SK-N-SH treated with all-trans-retinoic acid at 6 μM for 48 hours (cell line): ENCODE measurements around the gene GRM7.

Experiments used
- ATAC-seq: fragments of 200-7000 bp; cut with Tn5 transposase; 3 replicates; pipeline ENCODE4 v1.9.1; 2020; ENCODE audit warnings: mild to moderate bottlenecking, moderate library complexity
- ARNTL ChIP-seq: fragments of 450-650 bp; formaldehyde crosslinking; IDR thresholded peaks from 2 replicates; pipeline ENCODE4 v1.5.0; 2020; ENCODE audit warnings: low read depth, mild to moderate bottlenecking, moderate library complexity, borderline replicate concordance
- CSDC2 ChIP-seq: fragments of 250-450 bp; sonication (Bioruptor Pico); IDR thresholded peaks from 2 replicates; pipeline ENCODE4 v1.5.0; 2020; ENCODE audit warnings: mild to moderate bottlenecking, moderate library complexity
- ESRRG ChIP-seq: fragments of 250-450 bp; sonication (Bioruptor Pico); IDR thresholded peaks from 2 replicates; pipeline ENCODE4 v1.6.1; 2021; ENCODE audit warnings: mild to moderate bottlenecking
- GLIS3 ChIP-seq: fragments of 250-450 bp; sonication (Bioruptor Pico); IDR thresholded peaks from 2 replicates; pipeline ENCODE4 v1.5.0; 2020; ENCODE audit warnings: mild to moderate bottlenecking, moderate library complexity
- ISL1 ChIP-seq: fragments of 250-450 bp; sonication (Bioruptor Pico); IDR thresholded peaks from 2 replicates; pipeline ENCODE4 v2.1.2; 2022; ENCODE audit warnings: mild to moderate bottlenecking, moderate library complexity
- OSR1 ChIP-seq: fragments of 250-450 bp; sonication (Bioruptor Pico); IDR thresholded peaks from 2 replicates; pipeline ENCODE4 v1.8.0; 2022; ENCODE audit warnings: moderate library complexity, mild to moderate bottlenecking, inconsistent platforms
- POU6F1 ChIP-seq: fragments of 250-450 bp; sonication (Bioruptor Pico); IDR thresholded peaks from 2 replicates; pipeline ENCODE4 v1.8.0; 2021; ENCODE audit warnings: low read depth, mild to moderate bottlenecking, moderate library complexity, borderline replicate concordance
- PPARA ChIP-seq: fragments of 250-450 bp; sonication (Bioruptor Pico); IDR thresholded peaks from 2 replicates; pipeline ENCODE4 v1.5.0; 2020; ENCODE audit warnings: mild to moderate bottlenecking, borderline replicate concordance
- RARB ChIP-seq: fragments of 250-450 bp; sonication (Bioruptor Pico); IDR thresholded peaks from 2 replicates; pipeline ENCODE4 v1.8.0; 2021; ENCODE audit warnings: mild to moderate bottlenecking, moderate library complexity
- SNAI2 ChIP-seq: fragments of 250-450 bp; sonication (Bioruptor Pico); IDR thresholded peaks from 2 replicates; pipeline ENCODE4 v1.5.0; 2020; ENCODE audit warnings: mild to moderate bottlenecking, moderate library complexity
- TCF4 ChIP-seq: fragments of 250-450 bp; sonication (Bioruptor Pico); IDR thresholded peaks from 2 replicates; pipeline ENCODE4 v1.8.0; 2021; ENCODE audit warnings: mild to moderate bottlenecking, moderate library complexity, borderline replicate concordance
- TOX ChIP-seq: fragments of 250-450 bp; sonication (Bioruptor Pico); IDR thresholded peaks from 2 replicates; pipeline ENCODE4 v1.8.0; 2021; ENCODE audit warnings: mild to moderate bottlenecking, moderate library complexity, borderline replicate concordance
- TSHZ2 ChIP-seq: fragments of 250-450 bp; sonication (Bioruptor Pico); IDR thresholded peaks from 2 replicates; pipeline ENCODE4 v1.5.0; 2020; ENCODE audit warnings: mild to moderate bottlenecking, moderate library complexity
- ZC3H10 ChIP-seq: fragments of 250-450 bp; sonication (Bioruptor Pico); IDR thresholded peaks from 2 replicates; pipeline ENCODE4 v1.5.1; 2021; ENCODE audit warnings: mild to moderate bottlenecking, moderate library complexity
- ZFP3 ChIP-seq: fragments of 250-450 bp; sonication (Bioruptor Pico); IDR thresholded peaks from 2 replicates; pipeline ENCODE4 v1.5.0; 2020; ENCODE audit warnings: mild to moderate bottlenecking, moderate library complexity
- ZFP30 ChIP-seq: fragments of 450-650 bp; formaldehyde crosslinking; IDR thresholded peaks from 2 replicates; pipeline ENCODE4 v1.5.0; 2022; ENCODE audit warnings: mild to moderate bottlenecking, moderate library complexity
- ZNF565 ChIP-seq: fragments of 450-650 bp; formaldehyde crosslinking; conservative IDR thresholded peaks from 2 replicates; pipeline ENCODE4 v1.5.0; 2020; ENCODE audit warnings: low read depth, mild to moderate bottlenecking, moderate library complexity
- ZNF70 ChIP-seq: fragments of 450-650 bp; formaldehyde crosslinking; IDR thresholded peaks from 2 replicates; pipeline ENCODE4 v1.5.0; 2020; ENCODE audit warnings: mild to moderate bottlenecking, moderate library complexity
- ZNF8 ChIP-seq: fragments of 450-650 bp; formaldehyde crosslinking; IDR thresholded peaks from 2 replicates; pipeline ENCODE4 v1.5.0; 2020; ENCODE audit warnings: mild to moderate bottlenecking, moderate library complexity
- TF ChIP-seq, protein P1 (sequence below): fragments of 250-450 bp; sonication (Bioruptor Pico); IDR thresholded peaks from 2 replicates; pipeline ENCODE4 v1.5.1; 2021; ENCODE audit warnings: mild to moderate bottlenecking, moderate library complexity

GRM7 gene

GRCh38 chr3:7106635-7107034 is 245.7 kb downstream of the GRM7 start:
- TF ChIP-seq POU6F1 (CRISPR knock-in tag) = no peak
- TF ChIP-seq OSR1 (CRISPR knock-in tag) = no peak
- TF ChIP-seq TSHZ2 = no peak
- TF ChIP-seq ESRRG (CRISPR knock-in tag) = no peak
- TF ChIP-seq SNAI2 (CRISPR knock-in tag) = no peak
- no peak for TF ChIP-seq ZNF70 (CRISPR knock-in tag)
- ATAC-seq = no peak

GRCh38 chr3:7112523-7113056 is 251.7 kb downstream of the GRM7 start:
- ATAC-seq = no peak
- no peak for TF ChIP-seq ZNF565 (CRISPR knock-in tag)
- TF ChIP-seq POU6F1 (CRISPR knock-in tag) = no peak
- no peak for TF ChIP-seq ZNF8
- no peak for TF ChIP-seq GLIS3 (CRISPR knock-in tag)
- TF ChIP-seq ARNTL (CRISPR knock-in tag) = no peak
- TF ChIP-seq OSR1 (CRISPR knock-in tag) = no peak

- ATAC-seq = no peak
These were observed 283.9 kb downstream of the GRM7 start for GRCh38 chr3:7144697-7145308.

DNA sequence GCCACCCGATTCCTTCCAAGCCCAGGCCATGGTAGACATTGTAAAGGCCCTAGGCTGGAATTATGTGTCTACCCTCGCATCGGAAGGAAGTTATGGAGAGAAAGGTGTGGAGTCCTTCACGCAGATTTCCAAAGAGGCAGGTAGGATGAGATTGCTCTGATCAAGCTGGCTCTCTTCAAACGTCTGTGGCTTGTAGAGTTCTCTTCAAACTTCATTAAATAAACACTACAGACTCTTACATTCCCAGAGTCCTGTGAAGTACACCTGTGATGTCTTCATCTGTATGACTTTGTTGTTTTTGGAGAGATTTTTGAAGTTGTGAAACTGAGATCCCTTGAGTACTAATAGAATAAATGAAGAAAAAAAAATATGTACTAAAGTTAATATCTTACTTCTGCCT is 285.6 kb downstream of the GRM7 start:
- TF ChIP-seq ZC3H10 (CRISPR knock-in tag) = no peak
- no peak for TF ChIP-seq ZFP3
- TF ChIP-seq, protein P1, sequence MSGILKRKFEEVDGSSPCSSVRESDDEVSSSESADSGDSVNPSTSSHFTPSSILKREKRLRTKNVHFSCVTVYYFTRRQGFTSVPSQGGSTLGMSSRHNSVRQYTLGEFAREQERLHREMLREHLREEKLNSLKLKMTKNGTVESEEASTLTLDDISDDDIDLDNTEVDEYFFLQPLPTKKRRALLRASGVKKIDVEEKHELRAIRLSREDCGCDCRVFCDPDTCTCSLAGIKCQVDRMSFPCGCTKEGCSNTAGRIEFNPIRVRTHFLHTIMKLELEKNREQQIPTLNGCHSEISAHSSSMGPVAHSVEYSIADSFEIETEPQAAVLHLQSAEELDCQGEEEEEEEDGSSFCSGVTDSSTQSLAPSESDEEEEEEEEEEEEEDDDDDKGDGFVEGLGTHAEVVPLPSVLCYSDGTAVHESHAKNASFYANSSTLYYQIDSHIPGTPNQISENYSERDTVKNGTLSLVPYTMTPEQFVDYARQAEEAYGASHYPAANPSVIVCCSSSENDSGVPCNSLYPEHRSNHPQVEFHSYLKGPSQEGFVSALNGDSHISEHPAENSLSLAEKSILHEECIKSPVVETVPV (CRISPR knock-in tag) = no peak
- TF ChIP-seq PPARA (CRISPR knock-in tag) = no peak
- no peak for TF ChIP-seq TOX (CRISPR knock-in tag)
- no peak for TF ChIP-seq RARB
- TF ChIP-seq CSDC2 (CRISPR knock-in tag) = no peak
- no peak for TF ChIP-seq TCF4
- no peak for TF ChIP-seq ZNF70 (CRISPR knock-in tag)
- no peak for TF ChIP-seq ZFP30 (CRISPR knock-in tag)
- TF ChIP-seq ZNF565 (CRISPR knock-in tag) = no peak
- ATAC-seq = no peak

More at GRCh38 chr3:7144697-7145308, 283.9 kb downstream of the GRM7 start:
- no peak for TF ChIP-seq PPARA (CRISPR knock-in tag)

GRCh38 chr3:7158516-7158915 is 297.6 kb downstream of the GRM7 start:
- ATAC-seq = no peak
- TF ChIP-seq ZC3H10 (CRISPR knock-in tag) = no peak
- no peak for TF ChIP-seq SNAI2 (CRISPR knock-in tag)
- no peak for TF ChIP-seq PPARA (CRISPR knock-in tag)
- no peak for TF ChIP-seq ZNF8
- TF ChIP-seq ISL1 (CRISPR knock-in tag) = no peak
- TF ChIP-seq, protein P1 (CRISPR knock-in tag) = no peak
- TF ChIP-seq POU6F1 (CRISPR knock-in tag) = no peak
- no peak for TF ChIP-seq GLIS3 (CRISPR knock-in tag)
- TF ChIP-seq ZFP30 (CRISPR knock-in tag) = no peak
- no peak for TF ChIP-seq TCF4
- TF ChIP-seq OSR1 (CRISPR knock-in tag) = no peak
- no peak for TF ChIP-seq ZFP3
- TF ChIP-seq ESRRG (CRISPR knock-in tag) = no peak
